Neuron (in vitro differentiated cells): ENCODE measurements around the gene CRYZ.
"Not testable (repeated sequence)": the region's sequence is repeated elsewhere in the genome, so short reads cannot be mapped to it uniquely, and the experiment has no call there.

Source experiments
- H2AFZ ChIP-seq: one replicate; pipeline ENCODE4 v1.6.1; 2013; ENCODE audit warnings: low read depth, mild to moderate bottlenecking, inconsistent platforms, low read length, moderate library complexity
- H3K27me3 ChIP-seq: one replicate; pipeline ENCODE4 v1.6.1; 2013; ENCODE audit warnings: low read length; ENCODE audit not compliant: insufficient read depth
- H3K36me3 ChIP-seq: one replicate; pipeline ENCODE4 v1.6.1; 2013; ENCODE audit warnings: low read length; ENCODE audit not compliant: insufficient read depth
- H3K4me1 ChIP-seq: one replicate; pipeline ENCODE4 v1.6.1; 2013; ENCODE audit warnings: low read length; ENCODE audit not compliant: insufficient read depth
- H3K4me3 ChIP-seq: 2 replicates; pipeline ENCODE4 v1.5.1; 2013; ENCODE audit warnings: mild to moderate bottlenecking, low read length, moderate library complexity
- H3K9me3 ChIP-seq: one replicate; pipeline ENCODE4 v1.6.1; 2013; ENCODE audit warnings: low read length

CRYZ gene

DNA sequence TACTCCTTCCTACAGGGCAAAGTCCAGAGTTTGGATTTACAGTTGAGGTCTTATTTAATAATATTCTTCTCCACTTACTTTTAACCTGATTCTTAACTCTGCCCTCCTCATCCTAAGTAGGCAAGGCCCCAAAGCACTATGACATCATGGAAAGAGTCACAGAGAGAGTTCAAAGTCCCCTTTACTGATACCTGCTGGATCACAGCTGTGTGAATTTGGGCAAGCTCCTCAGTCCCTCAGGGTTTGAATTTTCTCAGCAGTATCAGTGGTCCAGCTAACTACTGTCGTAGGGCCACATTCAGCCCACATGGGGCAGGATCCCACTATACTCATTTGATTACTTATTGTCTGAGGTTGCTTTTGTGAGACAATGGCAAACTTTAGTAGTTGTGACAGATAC is 16.1 kb upstream of the CRYZ start:
- H3K9me3 ChIP-seq: peaks cover 2% of the 10 kb centered on the region
- peaks cover 16% of the 10 kb centered on the region for H3K36me3 ChIP-seq
- H3K27me3 ChIP-seq: no peaks in the 10 kb centered on the region
- no peak overlapping the region for H3K4me3 ChIP-seq
- H3K4me1 ChIP-seq: peaks cover 4% of the 10 kb centered on the region
- H2AFZ ChIP-seq: no peak overlapping the region

DNA sequence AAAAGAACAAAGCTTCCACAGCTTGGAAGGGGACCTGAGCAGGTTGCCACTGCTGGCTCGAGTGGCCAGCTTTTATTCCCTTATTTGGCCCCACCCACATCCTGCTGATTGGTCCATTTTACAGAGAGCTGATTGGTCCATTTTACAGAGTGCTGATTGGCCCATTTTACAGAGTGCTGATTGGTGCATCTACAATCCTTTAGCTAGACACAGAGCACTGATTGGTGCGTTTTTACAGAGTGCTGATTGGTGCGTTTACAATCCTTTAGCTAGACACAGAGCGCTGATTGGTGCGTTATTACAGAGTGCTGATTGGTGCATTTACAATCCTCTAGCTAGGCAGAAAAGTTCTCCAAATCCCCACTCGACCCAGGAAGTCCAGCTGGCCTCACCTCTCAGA is 12.4 kb upstream of the CRYZ start:
- peaks cover 20% of the 10 kb centered on the region for H3K36me3 ChIP-seq

DNA sequence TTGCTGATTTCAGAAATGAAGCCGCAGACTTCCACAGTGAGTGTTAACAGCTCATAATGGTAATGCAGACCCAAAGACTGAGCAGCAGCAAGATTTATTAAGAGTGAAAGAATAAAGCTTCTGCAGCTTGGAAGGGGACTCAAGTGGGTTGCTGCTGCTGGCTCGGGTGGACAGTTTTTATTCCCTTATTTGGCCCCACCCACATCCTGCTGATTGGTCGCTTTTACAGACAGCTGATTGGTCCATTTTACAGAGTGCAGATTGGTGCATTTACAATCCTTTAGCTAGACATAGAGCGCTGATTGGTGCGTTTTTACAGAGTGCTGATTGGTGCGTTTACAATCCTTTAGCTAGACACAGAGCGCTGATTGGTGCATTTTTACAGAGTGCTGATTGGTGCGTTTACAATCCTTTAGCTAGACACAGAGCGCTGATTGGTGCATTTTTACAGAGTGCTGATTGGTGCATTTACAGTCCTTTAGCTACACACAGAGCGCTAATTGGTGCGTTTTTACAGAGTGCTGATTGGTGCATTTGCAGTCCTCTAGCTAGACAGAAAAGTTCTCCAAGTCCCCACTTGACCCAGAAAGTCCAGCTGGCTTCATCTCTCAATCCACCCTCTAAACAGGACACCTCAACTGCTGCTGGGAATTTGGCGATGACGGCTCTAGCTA is 7.6 kb upstream of the CRYZ start:
- not testable (repeated sequence) for H3K4me3 ChIP-seq, H3K9me3 ChIP-seq, H3K27me3 ChIP-seq, H3K4me1 ChIP-seq, H2AFZ ChIP-seq
- H3K36me3 ChIP-seq: peaks cover 35% of the 10 kb centered on the region

More for the DNA sequence above, 12.4 kb upstream of the CRYZ start:
- H2AFZ ChIP-seq, H3K9me3 ChIP-seq, H3K27me3 ChIP-seq, H3K4me1 ChIP-seq, H3K4me3 ChIP-seq: not testable (repeated sequence)

DNA sequence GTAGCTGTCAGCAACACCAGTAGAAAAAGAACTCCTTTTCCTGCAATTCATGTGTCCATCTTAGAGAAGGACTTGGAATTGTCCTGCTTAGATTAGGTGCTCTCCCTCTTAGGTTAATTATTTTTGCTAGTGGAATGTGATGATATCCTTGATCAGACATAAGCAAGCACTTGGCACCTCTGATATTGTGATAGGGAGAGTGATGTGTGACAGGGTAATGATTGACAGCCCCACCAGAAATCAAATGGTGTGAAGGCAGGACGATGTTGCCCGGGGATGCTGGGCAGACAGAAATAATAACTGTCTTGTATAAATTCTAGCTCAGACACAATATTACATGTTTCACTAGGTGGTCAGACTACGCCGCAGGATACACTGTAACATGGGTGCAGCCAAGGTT is 4.5 kb upstream of the CRYZ start:
- H3K4me3 ChIP-seq: no peak overlapping the region

DNA sequence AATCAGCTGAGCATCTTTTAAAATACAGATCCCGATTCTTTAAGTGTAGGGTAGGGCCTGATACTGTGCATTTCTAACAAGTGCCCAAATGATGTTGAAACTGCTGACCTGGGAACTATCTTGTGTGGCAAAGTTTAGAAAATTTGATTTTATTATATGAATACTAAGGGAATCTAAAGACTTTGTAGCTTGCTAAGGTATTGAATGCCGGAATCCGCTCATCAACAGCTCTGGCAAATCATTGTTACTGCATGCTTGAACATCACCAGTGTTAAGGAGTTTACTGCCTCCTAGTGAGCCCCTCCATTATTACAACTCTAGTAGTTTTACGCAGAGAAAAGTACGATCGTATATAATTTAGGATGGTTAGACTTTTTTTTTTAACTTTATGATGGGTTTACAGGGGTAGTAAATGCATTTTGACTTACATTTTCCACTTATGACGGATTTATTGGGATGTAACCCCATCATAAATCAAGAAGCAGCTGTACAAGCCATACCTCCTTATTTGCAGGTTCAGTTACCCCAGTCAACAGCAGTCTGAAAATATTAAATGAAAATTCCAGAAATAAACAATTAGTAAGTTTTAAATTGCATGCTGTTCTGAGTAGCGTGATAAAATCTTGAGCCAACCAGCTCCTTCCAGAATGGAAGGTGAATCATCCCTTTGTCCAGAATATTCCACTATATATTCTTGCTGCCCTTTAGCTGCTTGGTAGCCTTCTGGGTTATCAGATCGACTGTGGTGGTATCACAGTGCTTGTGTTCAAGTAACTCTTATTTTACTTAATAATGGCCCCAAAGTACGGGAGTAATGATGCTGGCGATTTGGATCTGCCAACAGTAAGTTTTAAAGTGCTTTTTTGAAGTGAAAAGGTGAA is 994 bp upstream of the CRYZ start:
- H3K36me3 ChIP-seq: peaks cover 15% of the 10 kb centered on the region
- H3K9me3 ChIP-seq: peaks cover 2% of the 10 kb centered on the region
- H3K4me3 ChIP-seq: peak overlapping the region; percentile 70
- no peaks in the 10 kb centered on the region for H3K27me3 ChIP-seq
- H3K4me1 ChIP-seq: peaks cover 5% of the 10 kb centered on the region
- peak overlapping the region; percentile 20 for H2AFZ ChIP-seq

More for the DNA sequence above, 4.5 kb upstream of the CRYZ start:
- Histone ChIP-seq H3K36me3 (peaks cover 29% of the 10 kb centered on the region), H3K27me3 (no peaks in the 10 kb centered on the region), H3K9me3 (peaks cover 2% of the 10 kb centered on the region), H2AFZ (no peak overlapping the region), H3K4me1 (peaks cover 5% of the 10 kb centered on the region)

DNA sequence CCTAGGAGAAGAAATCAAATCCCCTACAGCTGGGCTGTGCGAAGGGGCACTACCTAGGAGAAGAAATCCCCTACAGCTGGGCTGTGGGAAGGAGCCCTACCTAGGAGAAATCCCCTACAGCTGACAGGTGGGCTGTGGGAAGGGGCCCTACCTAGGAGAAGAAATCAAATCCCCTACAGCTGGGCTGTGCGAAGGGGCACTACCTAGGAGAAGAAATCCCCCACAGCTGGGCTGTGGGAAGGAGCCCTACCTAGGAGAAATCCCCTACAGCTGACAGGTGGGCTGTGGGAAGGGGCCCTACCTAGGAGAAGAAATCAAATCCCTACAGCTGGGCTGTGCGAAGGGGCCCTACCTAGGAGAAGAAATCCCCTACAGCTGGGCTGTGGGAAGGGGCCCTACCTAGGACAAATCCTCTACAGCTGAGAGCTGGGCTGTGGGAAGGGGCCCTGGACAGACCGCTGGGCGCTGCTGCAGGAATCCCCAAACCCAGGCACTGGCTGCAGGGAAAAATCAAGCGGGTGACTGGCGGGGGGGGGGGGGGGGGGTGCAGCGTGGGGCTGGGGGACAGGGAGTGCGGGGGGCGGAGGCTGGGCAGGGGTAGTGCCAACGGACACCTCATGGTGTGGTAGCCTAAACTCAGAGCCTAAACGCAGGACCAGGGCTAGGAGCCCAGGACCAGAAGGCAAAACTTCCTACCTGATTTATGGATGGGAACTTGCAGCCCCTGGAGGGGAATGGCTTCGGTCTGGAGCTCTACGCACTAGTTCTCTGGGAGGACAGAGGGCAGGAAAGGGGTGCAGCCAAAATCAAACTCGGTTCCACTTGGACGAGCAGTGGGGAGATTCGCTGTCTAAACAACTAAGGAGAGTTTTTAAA is 541 bp downstream of the CRYZ start:
- H3K27me3 ChIP-seq, H3K4me1 ChIP-seq, H3K36me3 ChIP-seq, H3K9me3 ChIP-seq: not testable (repeated sequence)
- peak overlapping the region; percentile 70 for H3K4me3 ChIP-seq
- H2AFZ ChIP-seq: peak overlapping the region; percentile 20

DNA sequence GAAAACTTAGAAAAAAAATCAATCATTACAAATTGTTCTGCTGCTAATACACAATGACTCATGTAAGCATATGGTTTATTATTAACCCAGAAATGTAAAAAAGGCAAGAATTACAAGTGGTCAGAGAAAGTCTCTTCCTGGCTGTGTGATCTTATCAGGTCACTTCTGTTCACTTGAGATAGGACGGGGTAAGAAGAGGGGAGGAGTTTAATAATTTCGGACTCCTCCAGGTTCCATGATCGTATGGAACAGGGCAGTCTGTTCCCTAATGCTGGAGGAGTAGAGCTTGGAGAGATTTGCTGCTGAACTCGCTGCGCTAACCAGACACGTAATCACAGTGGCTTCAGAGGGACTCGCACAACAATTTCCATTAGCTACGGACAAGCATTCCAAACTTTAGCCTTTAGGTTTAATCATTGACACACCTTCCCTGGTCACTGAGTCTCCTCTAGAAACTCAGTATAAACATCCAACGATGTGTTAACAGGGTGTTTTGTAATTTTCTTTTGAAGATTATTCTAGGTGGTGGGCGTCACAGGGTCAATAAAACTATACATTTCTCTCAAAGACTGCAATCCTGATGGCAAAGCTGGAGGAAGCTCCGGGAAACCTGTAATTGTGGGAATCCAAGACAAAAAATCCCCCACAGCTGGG is 1.3 kb downstream of the CRYZ start:
- Histone ChIP-seq H2AFZ (no peak overlapping the region), H3K27me3 (no peaks in the 10 kb centered on the region), H3K4me3 (no peak overlapping the region), H3K9me3 (peaks cover 3% of the 10 kb centered on the region), H3K4me1 (peaks cover 5% of the 10 kb centered on the region), H3K36me3 (no peaks in the 10 kb centered on the region)

DNA sequence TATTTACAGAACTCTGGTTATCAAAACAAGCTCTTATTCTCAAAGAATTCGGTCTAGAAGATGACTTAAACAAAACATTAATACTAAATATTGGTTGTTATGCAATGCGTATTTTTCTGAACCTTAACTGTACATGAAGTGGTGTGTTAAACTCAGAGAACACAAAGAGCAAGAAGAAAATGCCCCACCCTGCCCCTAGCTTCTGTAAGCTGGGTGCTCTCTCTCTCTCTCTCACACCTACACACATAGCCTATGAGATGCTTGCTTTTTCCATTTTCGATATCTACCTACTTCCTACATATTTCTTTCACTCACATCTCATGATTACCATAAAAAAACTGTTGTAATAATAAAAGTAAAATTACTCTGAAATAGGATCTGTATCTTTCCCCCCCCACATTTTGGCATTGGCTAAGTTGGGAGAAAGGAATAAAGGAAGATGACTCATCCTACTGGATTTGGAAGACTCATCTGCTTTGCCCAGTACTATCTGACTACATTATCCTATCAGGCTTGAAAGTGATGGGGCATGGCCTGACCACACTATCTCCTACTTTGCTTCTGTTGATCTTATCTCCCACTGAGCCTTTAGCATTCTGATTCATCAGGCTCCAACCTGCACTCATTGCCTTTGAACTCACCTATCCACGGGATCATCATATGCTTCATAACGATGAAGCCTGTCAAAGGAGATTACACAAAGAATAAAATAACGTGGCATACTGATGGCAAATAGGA is 2.9 kb downstream of the CRYZ start:
- Histone ChIP-seq H3K4me3 (no peak overlapping the region), H2AFZ (no peak overlapping the region), H3K9me3 (peaks cover 11% of the 10 kb centered on the region), H3K27me3 (no peaks in the 10 kb centered on the region), H3K36me3 (no peaks in the 10 kb centered on the region), H3K4me1 (peaks cover 5% of the 10 kb centered on the region)

DNA sequence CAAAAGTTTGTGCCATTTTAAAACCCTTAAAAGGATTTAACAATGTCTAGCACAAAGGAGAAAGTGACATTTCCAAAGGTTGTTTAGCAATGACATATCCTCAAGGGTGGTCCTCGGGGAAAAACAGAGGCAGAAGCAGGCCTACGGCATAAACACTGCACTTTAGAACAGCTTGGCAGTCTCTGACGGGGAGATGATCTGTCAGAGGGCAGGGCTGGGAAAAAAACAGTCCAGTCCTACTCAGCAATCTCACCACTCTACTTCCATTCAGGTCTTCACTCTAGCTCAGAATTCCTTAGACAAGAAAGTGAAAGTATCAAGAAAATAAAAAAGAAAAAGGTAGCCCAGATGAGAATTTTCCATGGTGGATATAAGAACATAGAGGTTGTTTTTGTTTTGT is 4.1 kb downstream of the CRYZ start:
- H3K9me3 ChIP-seq: peaks cover 13% of the 10 kb centered on the region
- peaks cover 3% of the 10 kb centered on the region for H3K36me3 ChIP-seq
- no peak overlapping the region for H3K4me3 ChIP-seq
- no peaks in the 10 kb centered on the region for H3K4me1 ChIP-seq
- H3K27me3 ChIP-seq: no peaks in the 10 kb centered on the region
- H2AFZ ChIP-seq: no peak overlapping the region

DNA sequence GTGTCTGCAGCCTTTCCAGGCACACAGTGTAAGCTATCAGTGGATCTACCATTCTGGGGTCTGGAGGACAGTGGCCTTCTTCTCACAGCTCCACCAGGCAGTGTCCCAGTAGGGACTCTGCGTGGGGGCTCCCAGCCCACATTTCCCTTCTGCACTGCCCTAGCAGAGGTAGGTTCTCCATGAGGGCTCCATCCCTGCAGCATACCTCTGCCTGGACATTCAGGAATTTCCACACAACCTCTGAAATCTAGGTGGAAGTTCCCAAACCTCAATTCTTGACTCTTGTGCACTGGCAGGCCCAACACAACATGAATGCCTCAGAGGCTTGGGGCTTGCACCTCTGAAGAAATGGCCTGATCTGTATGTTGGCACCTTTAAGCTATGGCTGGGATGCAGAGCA is 6.8 kb downstream of the CRYZ start:
- peaks cover 13% of the 10 kb centered on the region for H3K9me3 ChIP-seq
- H3K27me3 ChIP-seq: no peaks in the 10 kb centered on the region
- H3K4me1 ChIP-seq: no peaks in the 10 kb centered on the region
- H2AFZ ChIP-seq: no peak overlapping the region
- H3K36me3 ChIP-seq: peaks cover 8% of the 10 kb centered on the region
- H3K4me3 ChIP-seq: no peak overlapping the region

DNA sequence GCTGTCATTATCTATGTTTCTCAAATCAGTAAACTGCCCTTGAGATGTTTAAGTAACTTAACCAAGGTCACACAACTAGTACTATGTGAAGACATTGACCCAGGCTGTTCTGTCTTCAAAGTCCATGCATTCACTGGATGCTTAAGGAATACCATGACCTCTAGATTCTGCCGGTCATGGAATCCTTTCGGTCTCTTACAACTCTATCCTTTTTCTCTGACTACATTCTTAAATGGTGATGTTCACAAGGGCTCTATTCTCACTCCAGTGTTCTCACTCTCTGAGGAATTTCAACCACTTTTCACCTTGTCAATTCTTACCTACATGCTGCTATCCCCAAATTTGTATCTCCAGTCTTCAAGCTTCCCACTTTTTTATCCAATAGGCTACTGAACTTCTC is 15.2 kb downstream of the CRYZ start:
- Histone ChIP-seq H3K27me3 (no peaks in the 10 kb centered on the region), H2AFZ (no peak overlapping the region), H3K36me3 (peaks cover 8% of the 10 kb centered on the region), H3K4me1 (no peaks in the 10 kb centered on the region), H3K9me3 (no peaks in the 10 kb centered on the region), H3K4me3 (no peak overlapping the region)

DNA sequence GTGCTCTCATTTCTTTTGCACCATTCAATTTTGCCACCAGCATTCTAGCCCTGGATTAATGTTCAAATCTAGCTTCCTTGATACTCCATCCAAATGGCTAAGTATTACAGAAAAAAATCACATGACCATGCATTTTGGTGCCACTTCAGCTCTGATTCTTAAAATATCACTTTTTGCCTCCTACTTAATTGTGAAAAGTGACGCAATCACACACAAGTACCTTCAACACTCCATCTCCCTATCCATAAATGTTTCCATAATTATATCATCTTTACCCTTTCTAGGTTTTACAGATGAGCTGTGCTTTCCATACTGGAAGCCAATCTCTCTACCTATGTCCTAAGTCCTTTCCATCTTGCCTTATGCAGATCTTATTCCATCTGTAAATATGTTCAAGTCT is 16.0 kb downstream of the CRYZ start:
- Histone ChIP-seq H3K4me1 (no peaks in the 10 kb centered on the region), H3K4me3 (no peak overlapping the region), H2AFZ (no peak overlapping the region), H3K36me3 (peaks cover 8% of the 10 kb centered on the region), H3K9me3 (no peaks in the 10 kb centered on the region), H3K27me3 (no peaks in the 10 kb centered on the region)
